Heart left ventricle (tissue), 16 donors: Measurements from ENCODE around the gene MAPK7. TPM values are rescaled to one million over a fixed set of nuclear protein-coding genes. Genes with fewer than 3 reads are reported as not detected.
A peak's percentile ranks its signal among the peaks of the same experiment; 100 is the strongest.

Source experiments
- ATAC-seq, 4 donors: fragments of 200-7000 bp; cut with Tn5 transposase; one replicate each; pipeline ENCODE4 v1.9.1; 2020 to 2022; ENCODE audit warnings: moderate library complexity in 4 of 4, mild to moderate bottlenecking in 3 of 4, moderate number of reproducible peaks in 1 of 4
- DNase-seq, 5 donors: peaks; one replicate each; pipeline ENCODE4 v3.0.0-alpha.2; 2020
- H3K27ac ChIP-seq, 12 donors: fragments of 200-600 bp; sonication (generic) in 4 of 12; one replicate each; pipeline versions ENCODE4 v1.5.0 to v1.8.0; 2016 to 2022; ENCODE audit warnings: mild to moderate bottlenecking in 2 of 12
- H3K27me3 ChIP-seq, 9 donors: fragments of 200-600 bp; sonication (generic) in 2 of 9; one replicate each; pipeline versions ENCODE4 v1.5.1 to v1.8.0; 2016 to 2022; ENCODE audit warnings: mild to moderate bottlenecking in 3 of 9
- H3K36me3 ChIP-seq, 9 donors: fragments of 200-600 bp; sonication (generic) in 2 of 9; one replicate each; pipeline versions ENCODE4 v1.5.0 to v1.8.0; 2018 to 2022; ENCODE audit warnings: mild to moderate bottlenecking in 2 of 9
- H3K4me1 ChIP-seq, 12 donors: fragments of 200-600 bp; sonication (generic) in 4 of 12; one replicate each; pipeline versions ENCODE4 v1.5.0 to v1.8.0; 2016 to 2022; ENCODE audit warnings: mild to moderate bottlenecking in 3 of 12
- H3K4me3 ChIP-seq, 12 donors: fragments of 200-600 bp; sonication (generic) in 4 of 12; one replicate each; pipeline versions ENCODE4 v1.5.0 to v1.8.0; 2017 to 2022; ENCODE audit warnings: mild to moderate bottlenecking in 9 of 12, moderate library complexity in 4 of 12
- H3K9me3 ChIP-seq, 12 donors: fragments of 200-600 bp; sonication (generic) in 4 of 12; one replicate each; pipeline versions ENCODE4 v1.5.0 to v1.8.0; 2016 to 2022; ENCODE audit warnings: mild to moderate bottlenecking in 1 of 12
- POLR2A ChIP-seq, 2 donors: fragments of 450-650 bp; IDR thresholded peaks; one replicate each; pipeline ENCODE4 v1.6.1; 2017; ENCODE audit warnings: antibody characterized with exemption in 2 of 2, mild to moderate bottlenecking in 2 of 2, moderate library complexity in 2 of 2
- WGBS, 4 donors: extraction: QIAGEN DNeasy Blood & Tissue Kit in 2 of 4; methylation state at CpG; one replicate each; pipeline versions ENCODE4 v1.1.5 to v1.1.7; 2013 to 2018; 5-methylcytosine and 5-hydroxymethylcytosine counted together
- intact Hi-C, 10 donors: fragments of 100-400 bp; cut with DNase I; formaldehyde crosslinking; loops; one replicate each; pipeline versions ENCODE4 v1.11.1 to v1.14.2; 2022
- polyA plus RNA-seq, 2 donors: library from polyadenylated mRNA; stranded (reverse); fragments of 200-250 nt; gene quantifications; one replicate each; pipeline ENCODE4 v1.2.3, GENCODE V29; 2013
- total RNA-seq, 9 donors: library from RNA; depleted of rRNA in 2 of 9; stranded (reverse); fragments of >200 nt in 2 of 9; fragmentation: NEBNext Ultra II Directional in 3 of 9; extraction: Animal tissue kit (Norgen Biotek cat#: 25700) in 3 of 9; gene quantifications; one replicate each; pipeline versions ENCODE4 v1.1.0 to v1.2.4, GENCODE V29; 2016 to 2023
- TF ChIP-seq, protein P1 (sequence below), 12 donors: fragments of 200-600 bp; sonication (generic) in 4 of 12; IDR thresholded peaks; one replicate each; pipeline versions ENCODE4 v1.5.0 to v1.8.0; 2018 to 2022; ENCODE audit warnings: antibody characterized with exemption in 12 of 12, mild to moderate bottlenecking in 5 of 12
- donor health status: ischemic (EF 13 %, LVEDD 7.1; RV severe dilation, severe dysfunction).
- donor health status: healthy with polysubstance abuse.
- donor health status: DM: no; HTN: yes; CAD: no.
- donor health status: DM: no; HTN: no; CAD: no.
- donor health status: ischemic (EF 25% LVEDD 6.9; RV normal size, moderate dysfunction).
- donor health status: ischemic (EF 25% LVEDD 5.7; RV mildly dilated, moderate dysfunction).
- donor health status: healthy.
- donor health status: DM: yes; HTN: yes; CAD: no.
- donor health status: ischemic (EF 35%, LVEDD 5.7; RV mildly dilated, moderate dysfunction).
- donor health status: nonischemic (EF 11% LVEDD 7.7; RV severe dilation, severe dysfunction).
- donor health status: DM: yes; HTN: yes; CAD: no.
- donor health status: PGD.
- donor health status: ischemic (EF 29% LVEDD 5.4; RV normal size, mild dysfunction).
- donor health status: nonischemic (EF 23%, LVEDD 6.1; RV moderate dilation, normal function).

MAPK7 gene
- total and polyA plus RNA-seq, 11 donors, result 5.7 to 25.4 (median 12.1) TPM

DNA sequence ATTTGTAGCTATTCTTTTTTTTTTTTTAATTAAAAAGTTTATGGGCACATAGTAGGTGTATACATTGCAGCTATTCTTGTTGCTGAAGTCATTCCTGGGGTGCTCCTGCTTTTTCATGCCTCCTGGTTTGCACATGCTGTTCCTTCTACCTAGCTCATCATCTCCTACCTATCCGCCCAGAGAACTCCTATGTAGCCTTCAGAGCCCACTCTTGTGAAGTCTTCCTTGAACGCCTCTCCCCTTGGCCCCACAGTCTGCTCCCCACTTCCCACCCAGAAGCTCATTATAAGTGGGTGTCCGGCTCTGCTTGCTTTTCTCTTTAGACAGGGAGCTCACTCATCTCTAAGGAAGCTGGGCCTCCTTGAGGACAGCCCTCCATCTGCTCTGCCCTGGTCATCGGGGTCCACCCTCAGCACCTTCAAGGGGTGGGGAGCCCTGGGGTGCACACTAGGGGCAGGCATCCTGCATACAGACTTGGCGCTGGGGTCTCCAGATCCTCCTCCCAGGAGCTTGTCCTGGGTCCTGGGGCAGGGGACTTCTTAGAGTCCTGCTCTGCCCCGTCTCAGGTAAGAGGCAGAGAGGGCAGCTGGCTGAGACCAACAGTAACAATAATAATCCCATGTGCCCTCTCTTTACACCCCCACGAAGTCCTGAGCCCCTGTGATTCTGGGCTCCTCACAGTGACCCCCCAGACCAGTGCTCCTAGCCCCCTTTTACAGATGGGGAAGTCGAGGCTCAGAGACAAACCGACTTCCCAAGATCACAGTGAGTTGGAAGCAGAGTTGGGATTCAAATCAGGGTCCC is 12.3 kb upstream of the MAPK7 start:
- peaks cover 0 to 2% (median 0%) of the 10 kb centered on the region in 9 donors for H3K27me3 ChIP-seq
- no peaks in the 10 kb centered on the region for H3K9me3 ChIP-seq
- H3K27ac ChIP-seq, result no peak overlapping the region
- WGBS, 4 donors, result 92 to 96% (median 93%) methylated on average over 7 to 9 of the region's 9 CpGs
- no peak for ATAC-seq
- peaks cover 0 to 46% (median 25%) of the 10 kb centered on the region in 12 donors for H3K4me1 ChIP-seq
- DNase-seq, result no peak
- no peak overlapping the region for H3K4me3 ChIP-seq
- intact Hi-C loops, result loop anchor here in 4 of 10 donors (5.0 to 10.0 kb wide), 3 partner anchors 279 to 399 kb away; partner anchors contain the start of gene ALDH3A2 (in 2 of the 4)
- no peaks in the 10 kb centered on the region for H3K36me3 ChIP-seq
- no peak for TF ChIP-seq POLR2A (IDR thresholded peaks at IDR 0.05)
- TF ChIP-seq, protein P1, sequence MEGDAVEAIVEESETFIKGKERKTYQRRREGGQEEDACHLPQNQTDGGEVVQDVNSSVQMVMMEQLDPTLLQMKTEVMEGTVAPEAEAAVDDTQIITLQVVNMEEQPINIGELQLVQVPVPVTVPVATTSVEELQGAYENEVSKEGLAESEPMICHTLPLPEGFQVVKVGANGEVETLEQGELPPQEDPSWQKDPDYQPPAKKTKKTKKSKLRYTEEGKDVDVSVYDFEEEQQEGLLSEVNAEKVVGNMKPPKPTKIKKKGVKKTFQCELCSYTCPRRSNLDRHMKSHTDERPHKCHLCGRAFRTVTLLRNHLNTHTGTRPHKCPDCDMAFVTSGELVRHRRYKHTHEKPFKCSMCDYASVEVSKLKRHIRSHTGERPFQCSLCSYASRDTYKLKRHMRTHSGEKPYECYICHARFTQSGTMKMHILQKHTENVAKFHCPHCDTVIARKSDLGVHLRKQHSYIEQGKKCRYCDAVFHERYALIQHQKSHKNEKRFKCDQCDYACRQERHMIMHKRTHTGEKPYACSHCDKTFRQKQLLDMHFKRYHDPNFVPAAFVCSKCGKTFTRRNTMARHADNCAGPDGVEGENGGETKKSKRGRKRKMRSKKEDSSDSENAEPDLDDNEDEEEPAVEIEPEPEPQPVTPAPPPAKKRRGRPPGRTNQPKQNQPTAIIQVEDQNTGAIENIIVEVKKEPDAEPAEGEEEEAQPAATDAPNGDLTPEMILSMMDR (IDR thresholded peaks at IDR 0.05), result no peak

DNA sequence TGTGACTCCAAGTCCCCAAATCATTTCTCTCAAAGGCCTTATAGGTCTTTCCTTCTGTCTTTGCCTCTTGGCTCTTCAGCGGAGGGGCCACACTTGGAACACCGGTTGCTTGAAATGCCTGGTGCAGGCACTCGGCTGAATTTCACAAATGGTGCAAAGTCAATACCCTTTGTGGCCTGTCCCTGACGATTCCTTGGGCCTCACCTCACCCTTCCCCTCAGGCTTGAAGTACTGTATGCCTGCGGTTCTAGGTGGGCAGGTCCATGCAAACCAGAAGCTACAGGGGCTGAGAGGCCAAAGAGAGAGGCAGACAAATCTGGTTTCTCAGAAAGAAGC is 11.7 kb upstream of the MAPK7 start:
- H3K4me3 ChIP-seq, result no peak overlapping the region
- H3K27me3 ChIP-seq, result peaks cover 0 to 2% (median 0%) of the 10 kb centered on the region in 9 donors
- 92 to 99% (median 94%) methylated on average over 5 of the region's 5 CpGs for WGBS, 4 donors
- intact Hi-C loops, result loop anchor here in 4 of 10 donors (5.0 to 10.0 kb wide), 3 partner anchors 278 to 398 kb away; partner anchors contain the start of gene ALDH3A2 (in 2 of the 4)
- H3K36me3 ChIP-seq, result no peaks in the 10 kb centered on the region
- peaks cover 0 to 52% (median 28%) of the 10 kb centered on the region in 12 donors for H3K4me1 ChIP-seq
- ATAC-seq, result no peak
- TF ChIP-seq POLR2A (IDR thresholded peaks at IDR 0.05), result no peak
- TF ChIP-seq, protein P1 (IDR thresholded peaks at IDR 0.05), result no peak
- no peak overlapping the region for H3K27ac ChIP-seq
- peak in 1 of 5 donors; percentile 7 for DNase-seq
- no peaks in the 10 kb centered on the region for H3K9me3 ChIP-seq

DNA sequence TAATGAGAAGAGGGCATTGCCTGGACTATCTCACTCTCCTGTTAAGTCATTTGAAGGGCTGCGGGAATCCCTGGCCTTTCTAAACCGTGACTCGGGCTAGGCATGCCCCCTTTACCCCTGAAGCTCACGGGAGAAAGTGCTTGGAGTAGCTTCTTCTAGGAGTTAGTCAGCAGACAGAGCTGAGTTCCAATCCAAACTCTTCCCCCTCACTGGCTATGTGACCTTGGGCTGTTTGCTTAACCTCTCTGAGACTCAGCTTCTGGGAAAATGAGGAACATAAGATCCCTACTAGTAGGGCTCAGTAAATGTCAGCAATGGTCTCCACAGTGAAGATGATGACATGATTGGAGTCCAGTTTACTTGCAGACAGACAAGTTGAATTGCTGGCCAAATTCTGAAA is 10.1 kb upstream of the MAPK7 start:
- H3K36me3 ChIP-seq, result no peaks in the 10 kb centered on the region
- no peak for ATAC-seq
- WGBS, 4 donors, result 78 to 90% (median 87%) methylated on average over 4 of the region's 4 CpGs
- H3K9me3 ChIP-seq, result no peaks in the 10 kb centered on the region
- intact Hi-C loops, result loop anchor here in 4 of 10 donors (5.0 to 10.0 kb wide), 3 partner anchors 277 to 397 kb away; partner anchors contain the start of gene ALDH3A2 (in 2 of the 4)
- H3K4me3 ChIP-seq, result no peak overlapping the region
- TF ChIP-seq, protein P1 (IDR thresholded peaks at IDR 0.05), result no peak
- no peak for TF ChIP-seq POLR2A (IDR thresholded peaks at IDR 0.05)
- peaks cover 0 to 50% (median 18%) of the 10 kb centered on the region in 12 donors for H3K4me1 ChIP-seq
- H3K27me3 ChIP-seq, result peaks cover 0 to 2% (median 0%) of the 10 kb centered on the region in 9 donors
- no peak overlapping the region for H3K27ac ChIP-seq
- no peak for DNase-seq

DNA sequence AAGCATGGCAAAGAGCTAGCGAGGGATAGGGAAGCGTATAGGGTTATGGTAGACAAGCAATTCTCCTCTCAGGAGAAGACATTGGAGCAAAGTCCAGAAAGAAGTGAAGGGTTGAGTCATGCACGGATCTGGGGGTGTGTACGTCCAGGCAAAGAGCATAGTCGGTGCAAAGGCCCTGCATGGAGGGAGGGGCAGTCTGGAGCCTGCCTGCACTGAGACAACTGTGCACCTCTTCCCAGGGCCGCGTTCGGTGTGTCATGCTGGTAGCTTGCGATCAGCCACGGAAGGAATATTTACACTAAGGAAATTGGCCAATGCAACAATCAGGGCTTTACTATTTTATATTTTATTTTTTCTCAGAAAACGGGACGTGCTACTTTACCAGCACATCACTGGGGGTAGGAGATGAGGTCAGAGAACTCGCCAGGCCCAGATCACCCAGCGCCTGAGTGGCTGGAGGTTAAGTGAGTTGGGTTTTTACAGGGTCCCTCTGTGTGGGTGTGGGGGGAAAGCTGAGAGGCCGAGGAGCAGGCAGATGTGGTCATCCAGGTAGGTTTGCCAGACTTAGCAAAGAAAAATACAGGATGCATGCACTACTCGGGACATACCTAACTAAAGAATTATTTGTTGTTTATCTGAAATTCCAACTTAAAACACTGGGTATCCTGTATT is 9.1 kb upstream of the MAPK7 start:
- H3K27ac ChIP-seq, result peak overlapping the region in 6 of 12 donors; percentile 38 to 73 (median 68)
- peaks cover 0 to 50% (median 16%) of the 10 kb centered on the region in 12 donors for H3K4me1 ChIP-seq
- no peak overlapping the region for H3K4me3 ChIP-seq
- no peak for DNase-seq
- no peak for ATAC-seq
- H3K9me3 ChIP-seq, result no peaks in the 10 kb centered on the region
- H3K27me3 ChIP-seq, result peaks cover 0 to 2% (median 0%) of the 10 kb centered on the region in 9 donors
- intact Hi-C loops, result loop anchor here in 4 of 10 donors (5.0 to 10.0 kb wide), 3 partner anchors 276 to 396 kb away; partner anchors contain the start of gene ALDH3A2 (in 2 of the 4)
- whole genome bisulfite sequencing, 4 donors, result 93 to 94% (median 93%) methylated on average over 16 of the region's 16 CpGs
- TF ChIP-seq, protein P1 (IDR thresholded peaks at IDR 0.05), result no peak
- no peak for TF ChIP-seq POLR2A (IDR thresholded peaks at IDR 0.05)
- H3K36me3 ChIP-seq, result no peaks in the 10 kb centered on the region
